GM12892 (cell line): ENCODE data around the gene CES5A.

ENCODE experiments used
- POLR2A ChIP-seq: IDR thresholded peaks from 2 replicates; pipeline ENCODE4 v1.6.1; 2011; ENCODE audit warnings: low read depth, low read length, control low read depth
- POLR2AphosphoS5 ChIP-seq: IDR thresholded peaks from 2 replicates; pipeline ENCODE4 v1.6.1; 2011; ENCODE audit warnings: low read depth, low read length, control low read depth

DNA sequence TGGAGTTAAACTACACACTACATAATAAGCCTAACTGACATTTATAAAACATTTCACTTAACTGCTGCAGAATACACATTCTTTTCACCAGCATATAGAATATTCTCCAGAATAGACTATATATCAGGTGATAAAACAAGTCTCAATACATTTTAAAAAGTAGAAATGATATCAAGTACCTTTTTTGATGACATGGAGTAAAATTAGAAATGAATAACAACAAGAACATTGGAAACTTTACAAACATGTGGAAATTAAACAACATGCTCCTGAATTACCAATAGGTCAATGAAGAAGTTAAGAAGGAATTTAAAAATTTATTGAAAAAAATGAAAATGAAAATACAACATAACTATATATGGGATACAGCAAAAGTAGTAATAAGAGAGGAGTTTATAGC, 47.5 kb upstream of the CES5A start:
- TF ChIP-seq POLR2AphosphoS5, result no peak
- TF ChIP-seq POLR2A, result no peak
